Testis (tissue), 2 donors: ENCODE data around the gene CA10.

Experiments used
- POLR2A ChIP-seq: fragments of 450-650 bp; IDR thresholded peaks from one replicate; pipeline ENCODE4 v1.6.1; 2017; ENCODE audit warnings: antibody characterized with exemption, mild to moderate bottlenecking, moderate library complexity
- TF ChIP-seq, protein P1 (sequence below), 3 experiments: fragments of 450-650 bp in 2 of 3; fragments of 200-600 bp in 1 of 3; sonication (generic) in 1 of 3; IDR thresholded peaks; one replicate each; pipeline ENCODE4 v1.5.1; 2016 to 2019; ENCODE audit warnings: antibody characterized with exemption in 3 of 3, mild to moderate bottlenecking in 2 of 3, moderate library complexity in 1 of 3

DNA sequence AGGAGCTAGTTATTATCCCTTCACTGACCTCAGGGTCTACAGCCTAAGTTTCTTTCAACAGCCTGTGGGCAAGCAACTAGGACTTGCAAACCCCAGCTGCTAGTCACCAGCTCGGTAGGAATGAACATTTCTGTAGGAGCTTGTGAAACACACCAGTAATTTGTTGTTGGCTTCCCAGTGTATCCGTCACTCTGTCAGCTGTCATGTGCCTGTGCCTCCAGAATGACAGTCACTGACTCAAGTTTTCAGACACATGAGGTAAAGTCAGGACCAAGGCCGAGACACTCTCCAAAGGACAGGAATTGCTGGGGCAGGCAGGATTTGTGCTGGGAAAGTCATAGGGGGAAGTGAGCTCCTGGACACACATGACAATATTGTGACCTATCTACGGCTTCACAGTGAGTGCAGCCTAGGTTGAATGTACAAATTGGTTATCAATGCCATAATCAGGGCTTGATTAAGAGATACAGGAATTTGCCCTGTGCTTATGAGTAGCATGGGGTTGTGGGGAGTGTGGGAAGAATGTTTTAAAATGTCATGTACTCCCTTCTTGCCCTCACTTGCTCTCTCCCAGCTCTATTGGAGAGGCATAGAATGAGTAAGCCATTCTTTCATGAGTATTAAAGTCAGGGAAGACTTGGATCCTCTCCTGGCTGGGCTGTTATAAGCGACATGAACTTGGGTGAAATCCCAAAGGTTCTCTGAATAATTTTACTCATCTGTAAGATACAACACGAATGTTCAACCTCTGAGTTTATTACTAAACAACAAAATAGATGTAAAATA, 506.8 kb downstream of the CA10 start:
- TF ChIP-seq, protein P1, sequence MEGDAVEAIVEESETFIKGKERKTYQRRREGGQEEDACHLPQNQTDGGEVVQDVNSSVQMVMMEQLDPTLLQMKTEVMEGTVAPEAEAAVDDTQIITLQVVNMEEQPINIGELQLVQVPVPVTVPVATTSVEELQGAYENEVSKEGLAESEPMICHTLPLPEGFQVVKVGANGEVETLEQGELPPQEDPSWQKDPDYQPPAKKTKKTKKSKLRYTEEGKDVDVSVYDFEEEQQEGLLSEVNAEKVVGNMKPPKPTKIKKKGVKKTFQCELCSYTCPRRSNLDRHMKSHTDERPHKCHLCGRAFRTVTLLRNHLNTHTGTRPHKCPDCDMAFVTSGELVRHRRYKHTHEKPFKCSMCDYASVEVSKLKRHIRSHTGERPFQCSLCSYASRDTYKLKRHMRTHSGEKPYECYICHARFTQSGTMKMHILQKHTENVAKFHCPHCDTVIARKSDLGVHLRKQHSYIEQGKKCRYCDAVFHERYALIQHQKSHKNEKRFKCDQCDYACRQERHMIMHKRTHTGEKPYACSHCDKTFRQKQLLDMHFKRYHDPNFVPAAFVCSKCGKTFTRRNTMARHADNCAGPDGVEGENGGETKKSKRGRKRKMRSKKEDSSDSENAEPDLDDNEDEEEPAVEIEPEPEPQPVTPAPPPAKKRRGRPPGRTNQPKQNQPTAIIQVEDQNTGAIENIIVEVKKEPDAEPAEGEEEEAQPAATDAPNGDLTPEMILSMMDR (IDR thresholded peaks at IDR 0.05): no peak
- TF ChIP-seq POLR2A: no peak
